Fibroblast of lung (primary cell): ENCODE measurements around the gene TBC1D9. TPM values are rescaled to one million over a fixed set of nuclear protein-coding genes. Genes with fewer than 3 reads are reported as not detected.

Source experiments
- DNase-seq, 2 donors: peaks; one replicate each; pipeline versions ENCODE4 v3.0.0 to v3.0.0-alpha.2; 2010; ENCODE audit warnings: low read depth in 2 of 2
- H2AFZ ChIP-seq: 2 replicates; pipeline ENCODE4 v1.5.1; 2012; ENCODE audit warnings: low read length, control low read depth, inconsistent platforms
- H3K27ac ChIP-seq: 2 replicates; pipeline ENCODE4 v1.5.1; 2011; ENCODE audit warnings: low read length, control low read depth; ENCODE audit not compliant: insufficient read depth
- H3K27me3 ChIP-seq: 2 replicates; pipeline ENCODE4 v1.5.1; 2011; ENCODE audit warnings: mild to moderate bottlenecking, low read length; ENCODE audit not compliant: control insufficient read depth, insufficient read depth
- H3K36me3 ChIP-seq: 2 replicates; pipeline ENCODE4 v1.5.1; 2011; ENCODE audit warnings: low read length; ENCODE audit not compliant: control insufficient read depth, insufficient read depth
- H3K4me1 ChIP-seq: 2 replicates; pipeline ENCODE4 v1.5.1; 2011; ENCODE audit warnings: low read length; ENCODE audit not compliant: control insufficient read depth, insufficient read depth; ENCODE audit errors: extremely low read depth
- H3K4me2 ChIP-seq: 2 replicates; pipeline ENCODE4 v1.5.1; 2011; ENCODE audit warnings: low read length, control low read depth; ENCODE audit not compliant: insufficient read depth; ENCODE audit errors: extremely low read depth
- H3K4me3 ChIP-seq, 4 experiments: fragments of 200-600 bp in 1 of 4; sonication (generic) in 1 of 4; replicated peaks in 1 of 4; 2 replicates each; pipeline ENCODE4 v1.5.1; 2011 to 2016; ENCODE audit warnings: low read length in 4 of 4, low read depth in 3 of 4, mild to moderate bottlenecking in 3 of 4, control low read depth in 2 of 4, inconsistent platforms in 1 of 4, mixed read lengths in 1 of 4; ENCODE audit not compliant: insufficient read depth in 1 of 4; ENCODE audit errors: control extremely low read depth in 1 of 4
- H3K79me2 ChIP-seq: 2 replicates; pipeline ENCODE4 v1.5.1; 2012; ENCODE audit warnings: mild to moderate bottlenecking, low read length, inconsistent platforms; ENCODE audit not compliant: control insufficient read depth, insufficient read depth
- H3K9ac ChIP-seq: 2 replicates; pipeline ENCODE4 v1.5.1; 2011; ENCODE audit warnings: mild to moderate bottlenecking, low read length, control low read depth; ENCODE audit not compliant: insufficient read depth
- H3K9me3 ChIP-seq: 2 replicates; pipeline ENCODE4 v1.5.1; 2012; ENCODE audit warnings: low read depth, low read length; ENCODE audit not compliant: control insufficient read depth, insufficient read depth
- H4K20me1 ChIP-seq: 2 replicates; pipeline ENCODE4 v1.5.1; 2011; ENCODE audit warnings: low read length; ENCODE audit not compliant: control insufficient read depth, insufficient read depth; ENCODE audit errors: extremely low read depth
- EZH2 ChIP-seq: IDR thresholded peaks from 2 replicates; pipeline ENCODE4 v1.5.1; 2012; ENCODE audit warnings: low read length, control low read depth, mild to moderate bottlenecking; ENCODE audit errors: missing control alignments
- polyA plus RNA-seq, 2 donors: library from polyadenylated mRNA; depleted of rRNA in 1 of 2; stranded (reverse) in 1 of 2; unstranded in 1 of 2; fragments of >200 nt; gene quantifications; 2 replicates each; pipeline ENCODE4 v1.2.1, GENCODE V29; 2011 to 2012; ENCODE audit warnings: missing spikeins in 1 of 2
- total RNA-seq: library from RNA; depleted of rRNA; stranded (reverse); fragments of >200 nt; gene quantifications from 2 replicates; pipeline ENCODE4 v1.2.1, GENCODE V29; 2014
- TF ChIP-seq, protein P1 (sequence below), 2 donors: IDR thresholded peaks in 1 of 2; conservative IDR thresholded peaks in 1 of 2; 1 replicate in 1 of 2; 2 replicates in 1 of 2; pipeline ENCODE4 v1.5.1; 2011 to 2012; ENCODE audit warnings: low read length in 2 of 2, control low read depth in 1 of 2, inconsistent platforms in 1 of 2, low read depth in 1 of 2, mild to moderate bottlenecking in 1 of 2

TBC1D9 gene
- total and polyA plus RNA-seq, 2 donors (not counting 1 experiment from before 2014, with no cell fraction given) = 18.6 to 36.3 TPM

DNA sequence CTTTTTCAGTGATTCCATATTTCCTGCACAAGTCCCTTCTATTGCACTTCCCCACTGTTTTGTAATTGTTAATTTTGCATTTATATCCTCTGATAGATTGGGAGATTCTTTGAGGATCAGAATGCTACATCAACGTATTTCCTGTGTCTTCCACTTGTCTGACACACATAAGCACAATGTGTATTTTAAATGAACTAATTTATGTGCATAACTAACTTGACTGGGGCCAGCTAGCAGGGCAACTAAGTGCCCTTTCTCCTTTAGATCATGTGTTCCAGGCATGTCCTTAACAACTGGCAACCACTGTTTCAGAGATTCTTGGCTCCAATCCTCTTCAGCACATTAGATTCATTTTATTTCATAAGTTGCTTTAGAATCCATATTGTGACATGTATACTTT, 171.7 kb downstream of the TBC1D9 start:
- Histone ChIP-seq H2AFZ (no peak overlapping the region), H3K79me2 (no peaks in the 10 kb centered on the region), H3K27ac (no peak overlapping the region), H3K4me2 (no peak overlapping the region), H3K4me1 (no peaks in the 10 kb centered on the region), H3K9ac (no peak overlapping the region), H3K27me3 (peaks cover 9% of the 10 kb centered on the region), H3K9me3 (no peaks in the 10 kb centered on the region), H3K36me3 (no peaks in the 10 kb centered on the region), H3K4me3 (no peak overlapping the region), H4K20me1 (no peaks in the 10 kb centered on the region)
- DNase-seq = no peak
- TF ChIP-seq, protein P1, sequence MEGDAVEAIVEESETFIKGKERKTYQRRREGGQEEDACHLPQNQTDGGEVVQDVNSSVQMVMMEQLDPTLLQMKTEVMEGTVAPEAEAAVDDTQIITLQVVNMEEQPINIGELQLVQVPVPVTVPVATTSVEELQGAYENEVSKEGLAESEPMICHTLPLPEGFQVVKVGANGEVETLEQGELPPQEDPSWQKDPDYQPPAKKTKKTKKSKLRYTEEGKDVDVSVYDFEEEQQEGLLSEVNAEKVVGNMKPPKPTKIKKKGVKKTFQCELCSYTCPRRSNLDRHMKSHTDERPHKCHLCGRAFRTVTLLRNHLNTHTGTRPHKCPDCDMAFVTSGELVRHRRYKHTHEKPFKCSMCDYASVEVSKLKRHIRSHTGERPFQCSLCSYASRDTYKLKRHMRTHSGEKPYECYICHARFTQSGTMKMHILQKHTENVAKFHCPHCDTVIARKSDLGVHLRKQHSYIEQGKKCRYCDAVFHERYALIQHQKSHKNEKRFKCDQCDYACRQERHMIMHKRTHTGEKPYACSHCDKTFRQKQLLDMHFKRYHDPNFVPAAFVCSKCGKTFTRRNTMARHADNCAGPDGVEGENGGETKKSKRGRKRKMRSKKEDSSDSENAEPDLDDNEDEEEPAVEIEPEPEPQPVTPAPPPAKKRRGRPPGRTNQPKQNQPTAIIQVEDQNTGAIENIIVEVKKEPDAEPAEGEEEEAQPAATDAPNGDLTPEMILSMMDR (conservative IDR thresholded peaks at IDR 0.05 in 1 of 2, IDR thresholded peaks at IDR 0.05 in 1 of 2; ENCODE audit: low read depth in 1 of 2, low read length in 2 of 2) = no peak
- no peak for TF ChIP-seq EZH2

DNA sequence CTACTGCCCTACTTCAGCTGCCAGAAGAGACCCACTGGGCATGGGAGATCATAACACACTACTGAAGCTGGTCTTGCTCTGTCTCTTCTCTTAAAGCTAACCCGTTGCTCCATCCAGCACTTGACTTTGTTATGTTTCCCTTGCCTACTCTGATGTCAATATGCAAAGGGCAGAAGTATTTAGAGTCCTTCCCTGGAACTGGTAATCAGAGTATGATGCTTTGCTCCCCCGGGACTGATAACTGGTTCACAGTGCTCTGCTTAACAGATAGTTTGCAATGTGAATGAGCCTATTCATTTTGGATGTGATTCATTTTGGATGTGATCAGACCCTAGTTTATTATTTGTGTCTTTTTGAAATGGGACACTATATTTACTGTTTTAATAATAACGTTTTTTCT, 175.1 kb downstream of the TBC1D9 start:
- no peak for DNase-seq
- H3K4me1 ChIP-seq = no peaks in the 10 kb centered on the region
- H3K79me2 ChIP-seq = no peaks in the 10 kb centered on the region
- H2AFZ ChIP-seq = no peak overlapping the region
- H3K9me3 ChIP-seq = no peaks in the 10 kb centered on the region
- TF ChIP-seq EZH2 = no peak
- TF ChIP-seq, protein P1 (conservative IDR thresholded peaks at IDR 0.05 in 1 of 2, IDR thresholded peaks at IDR 0.05 in 1 of 2; ENCODE audit: low read depth in 1 of 2, low read length in 2 of 2) = no peak
- H3K9ac ChIP-seq = no peak overlapping the region
- no peaks in the 10 kb centered on the region for H4K20me1 ChIP-seq
- H3K27me3 ChIP-seq = peaks cover 20% of the 10 kb centered on the region
- no peak overlapping the region for H3K4me3 ChIP-seq
- no peak overlapping the region for H3K4me2 ChIP-seq
- H3K36me3 ChIP-seq = no peaks in the 10 kb centered on the region
- no peak overlapping the region for H3K27ac ChIP-seq

DNA sequence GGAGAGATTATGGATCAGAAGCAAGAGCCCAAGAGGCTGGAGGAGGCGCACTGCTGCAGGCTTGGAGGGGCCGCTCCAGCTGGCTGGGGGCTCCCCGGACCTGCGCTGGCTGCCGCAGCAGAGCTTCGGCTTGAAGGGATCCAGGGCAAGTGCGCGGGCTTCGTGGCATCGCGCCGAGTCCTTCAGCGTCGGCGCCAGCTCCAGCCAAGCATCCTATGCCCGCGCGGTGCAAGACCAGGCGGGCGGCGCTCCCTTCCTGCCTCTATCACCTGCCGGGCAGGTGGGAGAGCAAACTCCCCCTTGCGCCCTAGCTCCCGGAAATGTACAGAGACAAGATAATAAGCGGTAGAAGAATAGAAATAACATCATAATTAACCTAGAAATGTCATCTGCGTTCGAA, 176.9 kb downstream of the TBC1D9 start:
- no peak for TF ChIP-seq EZH2
- TF ChIP-seq, protein P1 (conservative IDR thresholded peaks at IDR 0.05 in 1 of 2, IDR thresholded peaks at IDR 0.05 in 1 of 2; ENCODE audit: low read depth in 1 of 2, low read length in 2 of 2) = no peak

More for the DNA sequence above, 176.9 kb downstream of the TBC1D9 start:
- no peaks in the 10 kb centered on the region for H3K79me2 ChIP-seq
- DNase-seq = no peak
- H3K27me3 ChIP-seq = peaks cover 18% of the 10 kb centered on the region
- no peak overlapping the region for H3K27ac ChIP-seq
- H4K20me1 ChIP-seq = no peaks in the 10 kb centered on the region
- no peak overlapping the region for H3K9ac ChIP-seq
- no peak overlapping the region for H2AFZ ChIP-seq
- H3K4me2 ChIP-seq = no peak overlapping the region
- no peak overlapping the region for H3K4me3 ChIP-seq
- no peaks in the 10 kb centered on the region for H3K4me1 ChIP-seq
- no peaks in the 10 kb centered on the region for H3K36me3 ChIP-seq
- no peaks in the 10 kb centered on the region for H3K9me3 ChIP-seq
